SU-DHL-6 (cell line): ENCODE data around the gene NOC2L.

Experiments used
- H2AFZ ChIP-seq: fragments of 200-600 bp; sonication (generic); 2 replicates; pipeline ENCODE4 v1.6.1; 2014; ENCODE audit warnings: low read depth, mild to moderate bottlenecking, moderate library complexity, mixed read lengths, antibody characterized with exemption, low read length; ENCODE audit not compliant: severe bottlenecking
- H3F3A ChIP-seq: fragments of 200-600 bp; shearing (Covaris generic); 2 replicates; pipeline ENCODE4 v1.6.0; 2016; ENCODE audit warnings: antibody characterized with exemption, mild to moderate bottlenecking; ENCODE audit not compliant: insufficient read depth
- H3K27ac ChIP-seq: fragments of 200-600 bp; sonication (generic); 2 replicates; pipeline ENCODE4 v1.5.1; 2016; ENCODE audit warnings: low read depth, mild to moderate bottlenecking, low read length, moderate library complexity, mixed read lengths
- H3K27me3 ChIP-seq: fragments of 200-600 bp; sonication (generic), shearing (Covaris generic); 2 replicates; pipeline ENCODE4 v1.6.0; 2014; ENCODE audit warnings: mild to moderate bottlenecking, low read length
- H3K36me3 ChIP-seq: fragments of 200-600 bp; sonication (generic); 2 replicates; pipeline ENCODE4 v1.6.1; 2014; ENCODE audit warnings: mild to moderate bottlenecking, low read length, mixed read lengths
- H3K4me2 ChIP-seq: fragments of 300-600, 200-600 bp; shearing (Covaris generic), sonication (generic); 2 replicates; pipeline ENCODE4 v1.6.0; 2014; ENCODE audit warnings: low read length, low read depth, mild to moderate bottlenecking; ENCODE audit not compliant: poor library complexity, severe bottlenecking
- H3K4me3 ChIP-seq: fragments of 200-600 bp; sonication (generic); 2 replicates; pipeline ENCODE4 v1.5.1; 2014; ENCODE audit warnings: antibody characterized with exemption, low read length, mild to moderate bottlenecking, mixed read lengths; ENCODE audit not compliant: insufficient read depth, poor library complexity, severe bottlenecking
- H3K79me2 ChIP-seq: fragments of 200-600 bp; sonication (generic); 2 replicates; pipeline ENCODE4 v1.6.1; 2014; ENCODE audit warnings: mild to moderate bottlenecking, low read length, moderate library complexity; ENCODE audit not compliant: insufficient read depth
- H3K9ac ChIP-seq: fragments of 200-600 bp; sonication (generic); 2 replicates; pipeline ENCODE4 v1.7.0; 2014; ENCODE audit warnings: mild to moderate bottlenecking, low read length
- H3K9me2 ChIP-seq: fragments of 200-600 bp; sonication (generic); replicated peaks from 2 replicates; pipeline ENCODE4 v1.6.1; 2014; ENCODE audit warnings: low read length; ENCODE audit not compliant: insufficient read depth
- H3K9me3 ChIP-seq: fragments of 200-600 bp; sonication (generic); 2 replicates; pipeline ENCODE4 v1.6.1; 2014; ENCODE audit warnings: low read length, mixed read lengths; ENCODE audit not compliant: insufficient read depth
- H4K20me1 ChIP-seq: fragments of 200-600 bp; sonication (generic); 2 replicates; pipeline ENCODE4 v1.6.1; 2014; ENCODE audit warnings: low read depth, mild to moderate bottlenecking, antibody characterized with exemption, low read length, moderate library complexity, mixed read lengths
- CTCF ChIP-seq: fragments of 200-600 bp; sonication (generic); IDR thresholded peaks from one replicate; pipeline ENCODE4 v1.5.1; 2017; ENCODE audit warnings: antibody characterized with exemption, mild to moderate bottlenecking, low read length, moderate library complexity; ENCODE audit not compliant: insufficient read depth, poor library complexity, severe bottlenecking
- EZH2phosphoT487 ChIP-seq: fragments of 200-600 bp; sonication (generic), shearing (Covaris generic); conservative IDR thresholded peaks from 2 replicates; pipeline ENCODE4 v1.6.1; 2018; ENCODE audit warnings: mild to moderate bottlenecking, antibody characterized with exemption, low read length, moderate library complexity, mixed read lengths

Gene NOC2L

GRCh38 chr1:928825-929661, 30.0 kb downstream of the NOC2L start:
- Histone ChIP-seq H3K79me2 (no peaks in the 10 kb centered on the region), H3K4me2 (no peak overlapping the region), H3K27me3 (no peaks in the 10 kb centered on the region), H3K9me2 (no peaks in the 10 kb centered on the region), H3K9me3 (no peaks in the 10 kb centered on the region), H3K4me3 (no peak overlapping the region), H4K20me1 (no peaks in the 10 kb centered on the region), H3K9ac (no peak overlapping the region), H3K36me3 (no peaks in the 10 kb centered on the region), H3K27ac (no peak overlapping the region), H3F3A (no peaks in the 10 kb centered on the region), H2AFZ (no peak overlapping the region)
- no peak for TF ChIP-seq CTCF
- no peak for TF ChIP-seq EZH2phosphoT487

GRCh38 chr1:927748-928147, 31.3 kb downstream of the NOC2L start:
- H3K27ac ChIP-seq, result no peak overlapping the region
- no peaks in the 10 kb centered on the region for H3K9me3 ChIP-seq
- no peaks in the 10 kb centered on the region for H3F3A ChIP-seq
- no peaks in the 10 kb centered on the region for H3K9me2 ChIP-seq
- H3K36me3 ChIP-seq, result no peaks in the 10 kb centered on the region
- no peak overlapping the region for H3K9ac ChIP-seq
- no peaks in the 10 kb centered on the region for H3K79me2 ChIP-seq
- TF ChIP-seq CTCF (no peak), EZH2phosphoT487 (no peak)
- H3K4me3 ChIP-seq, result no peak overlapping the region
- H4K20me1 ChIP-seq, result no peaks in the 10 kb centered on the region
- no peaks in the 10 kb centered on the region for H3K27me3 ChIP-seq
- no peak overlapping the region for H2AFZ ChIP-seq
- no peak overlapping the region for H3K4me2 ChIP-seq

GRCh38 chr1:927234-927633, 31.8 kb downstream of the NOC2L start:
- no peak for TF ChIP-seq EZH2phosphoT487
- no peak for TF ChIP-seq CTCF
- H3K27me3 ChIP-seq, result no peaks in the 10 kb centered on the region

More at GRCh38 chr1:927234-927633, 31.8 kb downstream of the NOC2L start:
- Histone ChIP-seq H3K36me3 (no peaks in the 10 kb centered on the region), H4K20me1 (no peaks in the 10 kb centered on the region), H2AFZ (no peak overlapping the region), H3K27ac (no peak overlapping the region), H3K4me2 (no peak overlapping the region), H3K4me3 (no peak overlapping the region), H3K79me2 (no peaks in the 10 kb centered on the region), H3F3A (no peaks in the 10 kb centered on the region), H3K9me3 (no peaks in the 10 kb centered on the region), H3K9ac (no peak overlapping the region), H3K9me2 (no peaks in the 10 kb centered on the region)
